Cardiac fibroblast (primary cell): ENCODE data around the gene FRZB.

Experiments
- DNase-seq, 2 donors: peaks; one replicate each; pipeline versions ENCODE4 v3.0.0 to v3.0.0-alpha.2; 2010; ENCODE audit warnings: low read depth in 2 of 2
- H3K4me3 ChIP-seq, 2 donors: replicated peaks in 1 of 2; 1 replicate in 1 of 2; 2 replicates in 1 of 2; pipeline ENCODE4 v1.5.1; 2011; ENCODE audit warnings: low read depth in 2 of 2, low read length in 2 of 2, mild to moderate bottlenecking in 2 of 2, moderate library complexity in 1 of 2
- TF ChIP-seq, protein P1 (sequence below): IDR thresholded peaks from one replicate; pipeline ENCODE4 v1.5.1; 2011; ENCODE audit warnings: low read depth, mild to moderate bottlenecking, low read length, inconsistent platforms

The FRZB gene

DNA sequence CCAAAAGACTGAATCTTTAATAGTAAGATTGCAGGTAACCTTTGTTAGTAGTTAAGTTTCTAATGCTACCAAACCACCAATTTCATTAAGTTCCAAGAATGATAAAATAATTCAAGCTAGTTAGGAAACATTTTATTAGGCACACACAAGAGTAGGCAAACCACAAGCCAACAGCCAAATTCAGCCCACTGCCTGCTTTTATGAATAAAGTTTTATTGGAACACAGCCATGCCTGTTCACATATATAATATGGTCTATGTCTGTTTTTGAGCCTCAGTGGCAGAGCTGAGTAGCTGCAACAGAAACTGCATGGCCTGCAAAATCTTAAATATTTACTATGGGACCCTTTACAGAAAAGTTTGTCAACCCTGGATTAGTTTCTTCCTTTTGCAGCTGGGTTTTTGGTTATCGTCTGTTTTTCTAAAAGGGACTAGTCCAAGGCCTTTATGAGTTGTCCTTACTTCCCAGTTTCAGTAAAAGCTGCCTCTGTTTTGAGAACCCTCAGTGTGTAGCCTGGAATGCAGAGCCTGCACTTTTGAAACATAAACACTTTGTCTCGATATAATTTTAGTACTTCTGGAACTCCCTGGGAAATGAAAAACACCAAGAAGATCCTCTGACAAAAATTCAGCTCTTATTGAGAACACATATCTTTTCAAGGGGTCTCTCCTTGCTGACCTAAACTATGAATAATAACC, 39.1 kb downstream of the FRZB start:
- H3K4me3 ChIP-seq: no peak overlapping the region
- DNase-seq: no peak
- TF ChIP-seq, protein P1, sequence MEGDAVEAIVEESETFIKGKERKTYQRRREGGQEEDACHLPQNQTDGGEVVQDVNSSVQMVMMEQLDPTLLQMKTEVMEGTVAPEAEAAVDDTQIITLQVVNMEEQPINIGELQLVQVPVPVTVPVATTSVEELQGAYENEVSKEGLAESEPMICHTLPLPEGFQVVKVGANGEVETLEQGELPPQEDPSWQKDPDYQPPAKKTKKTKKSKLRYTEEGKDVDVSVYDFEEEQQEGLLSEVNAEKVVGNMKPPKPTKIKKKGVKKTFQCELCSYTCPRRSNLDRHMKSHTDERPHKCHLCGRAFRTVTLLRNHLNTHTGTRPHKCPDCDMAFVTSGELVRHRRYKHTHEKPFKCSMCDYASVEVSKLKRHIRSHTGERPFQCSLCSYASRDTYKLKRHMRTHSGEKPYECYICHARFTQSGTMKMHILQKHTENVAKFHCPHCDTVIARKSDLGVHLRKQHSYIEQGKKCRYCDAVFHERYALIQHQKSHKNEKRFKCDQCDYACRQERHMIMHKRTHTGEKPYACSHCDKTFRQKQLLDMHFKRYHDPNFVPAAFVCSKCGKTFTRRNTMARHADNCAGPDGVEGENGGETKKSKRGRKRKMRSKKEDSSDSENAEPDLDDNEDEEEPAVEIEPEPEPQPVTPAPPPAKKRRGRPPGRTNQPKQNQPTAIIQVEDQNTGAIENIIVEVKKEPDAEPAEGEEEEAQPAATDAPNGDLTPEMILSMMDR: no peak

DNA sequence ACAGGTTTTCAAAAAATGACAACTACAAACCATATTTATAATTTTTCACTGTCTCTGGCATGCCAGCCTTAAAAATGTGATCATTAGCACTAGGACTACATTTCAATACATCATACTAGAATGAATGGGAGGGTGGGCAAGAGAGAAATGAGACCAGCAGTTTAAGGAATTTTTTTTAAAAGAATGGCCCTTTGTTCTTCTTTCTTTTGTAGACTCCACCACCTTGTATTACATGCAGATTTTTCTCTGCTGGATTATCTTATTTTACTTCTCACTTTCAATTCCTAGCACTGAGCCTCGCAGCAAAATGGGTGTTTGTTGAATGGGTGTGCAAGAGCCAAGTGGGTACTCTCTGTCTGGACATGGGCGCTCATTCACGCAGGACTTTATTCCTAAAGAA, 39.9 kb downstream of the FRZB start:
- no peak for DNase-seq
- no peak overlapping the region for H3K4me3 ChIP-seq
- TF ChIP-seq, protein P1: no peak

DNA sequence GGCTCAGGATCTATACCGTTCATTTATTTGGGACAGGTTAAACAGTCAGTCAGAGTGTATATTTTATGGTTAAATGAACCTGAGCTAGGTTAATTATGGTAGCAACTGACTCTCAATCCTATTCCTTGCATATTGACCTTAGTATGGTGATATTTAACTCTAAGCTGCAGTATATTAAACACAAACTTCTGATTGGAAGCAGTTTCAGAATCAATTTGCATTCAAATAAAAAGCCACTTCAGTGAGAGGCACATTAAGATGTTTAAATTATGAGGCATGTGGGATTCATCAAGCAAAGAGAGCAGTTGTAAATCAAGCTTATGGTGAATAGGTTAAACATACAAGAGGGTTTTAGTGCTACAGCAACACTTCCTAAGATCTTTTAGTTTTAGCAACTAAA, 40.4 kb downstream of the FRZB start:
- DNase-seq: no peak
- TF ChIP-seq, protein P1: no peak
- no peak overlapping the region for H3K4me3 ChIP-seq

DNA sequence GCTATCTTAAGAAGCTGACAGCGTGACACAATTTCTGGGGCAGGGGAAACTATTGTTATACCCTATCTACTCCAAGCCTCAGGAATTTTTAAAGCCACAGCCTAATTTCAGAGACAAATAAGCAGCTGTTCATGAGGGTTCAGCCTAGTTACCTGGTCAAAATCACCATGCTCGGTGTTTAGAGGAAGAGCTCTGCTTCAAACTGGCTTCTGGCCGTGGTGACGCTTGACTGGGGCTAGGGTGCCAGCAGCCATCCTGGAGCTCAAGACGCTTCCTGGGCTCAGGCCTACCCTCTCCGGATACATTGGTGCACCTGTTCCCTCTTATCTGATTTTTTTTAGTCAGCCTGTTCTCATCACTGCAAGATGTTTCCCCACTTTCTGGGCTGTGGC, 41.7 kb downstream of the FRZB start:
- no peak for DNase-seq
- TF ChIP-seq, protein P1: no peak
- no peak overlapping the region for H3K4me3 ChIP-seq

DNA sequence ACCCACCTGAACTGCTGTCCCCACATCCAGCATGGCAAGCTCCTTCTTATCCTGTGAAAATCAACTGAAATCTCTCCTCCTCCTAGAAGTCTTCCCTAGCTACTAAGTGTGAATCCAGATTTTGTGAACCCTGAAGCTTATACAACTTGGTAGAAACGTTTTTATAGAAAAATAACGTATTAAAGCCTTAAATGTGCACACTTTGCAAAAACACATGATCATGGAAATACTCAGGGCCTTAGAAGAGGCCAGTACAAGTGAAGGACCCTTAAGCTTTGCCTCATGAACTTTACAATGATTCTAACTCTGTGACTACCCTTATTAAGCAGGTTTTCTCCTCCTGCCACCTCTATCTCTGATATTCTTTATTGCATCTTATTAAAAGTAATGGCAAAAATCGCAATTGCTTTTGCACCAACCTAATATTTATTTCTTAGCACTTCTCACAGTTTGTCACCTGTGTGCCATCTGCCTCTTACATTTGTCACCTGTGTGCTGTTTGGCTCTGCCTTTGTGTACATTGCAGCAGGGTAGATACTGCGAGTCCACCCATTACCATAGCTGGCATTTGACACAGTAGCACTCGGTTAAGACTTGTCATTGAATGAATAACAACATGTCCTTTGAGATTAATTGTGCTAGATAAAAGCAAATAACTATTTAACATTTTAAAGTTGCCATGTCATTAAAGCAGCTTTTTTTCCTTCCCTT, 42.2 kb downstream of the FRZB start:
- no peak for DNase-seq
- TF ChIP-seq, protein P1: no peak
- no peak overlapping the region for H3K4me3 ChIP-seq

DNA sequence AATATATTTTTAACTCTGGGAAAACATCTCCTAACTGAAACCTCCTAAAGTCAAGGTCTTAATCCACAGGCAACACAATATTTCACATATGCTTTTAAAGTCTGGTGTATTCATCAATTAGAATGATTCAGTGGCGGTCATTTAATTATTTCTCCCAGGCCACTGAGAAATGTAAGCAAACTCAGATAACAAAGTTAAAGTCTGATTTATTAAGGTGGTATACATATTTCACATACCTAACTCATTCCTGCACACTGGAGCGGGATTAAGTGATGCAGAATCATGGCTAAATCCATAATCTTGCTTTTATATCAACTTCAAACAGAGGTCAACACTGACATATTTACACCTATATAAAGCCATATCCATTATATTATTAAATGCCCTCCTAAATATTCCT, 43.7 kb downstream of the FRZB start:
- no peak overlapping the region for H3K4me3 ChIP-seq
- TF ChIP-seq, protein P1: no peak
- no peak for DNase-seq
